HG03066 (cell line): ENCODE measurements around the gene FYCO1.
"Not testable (repeated sequence)": the region's sequence is repeated elsewhere in the genome, so short reads cannot be mapped to it uniquely, and the experiment has no call there.

Experiments used
- ATAC-seq: cut with Tn5 transposase; IDR thresholded peaks from one replicate; pipeline ENCODE4 v1.9.1; 2021; ENCODE audit warnings: low read depth; ENCODE audit not compliant: unreplicated experiment

Gene FYCO1

GRCh38 chr3:46012246-46012645 is 16.6 kb upstream of the FYCO1 start:
- no peak for ATAC-seq

GRCh38 chr3:46010519-46011113 is 15.0 kb upstream of the FYCO1 start:
- no peak for ATAC-seq

DNA sequence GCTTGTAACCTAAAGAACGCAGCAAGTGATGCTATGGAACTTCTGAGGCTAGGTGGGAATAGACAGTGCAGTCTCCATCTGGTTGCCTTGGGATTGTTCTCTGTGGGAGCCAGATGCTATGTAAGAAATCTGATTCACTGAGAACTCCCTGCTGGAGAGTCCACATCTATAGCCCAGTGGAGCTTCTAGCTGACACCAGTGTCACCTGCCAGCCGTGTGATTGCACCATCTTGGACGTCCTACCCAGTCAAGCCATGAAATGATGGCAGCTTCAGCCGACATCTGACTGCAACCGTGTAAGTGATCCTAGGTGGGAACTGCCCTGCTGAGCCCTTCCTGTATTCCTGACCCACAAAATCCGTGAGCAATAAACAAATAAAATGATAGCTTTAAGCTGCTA is 12.4 kb upstream of the FYCO1 start:
- ATAC-seq: no peak

- no peak for ATAC-seq
Measured at GRCh38 chr3:46007280-46007679, 11.7 kb upstream of the FYCO1 start.

GRCh38 chr3:46006238-46007032 is 10.8 kb upstream of the FYCO1 start:
- ATAC-seq: no peak

GRCh38 chr3:46003706-46004105 is 8.1 kb upstream of the FYCO1 start:
- not testable (repeated sequence) for ATAC-seq

DNA sequence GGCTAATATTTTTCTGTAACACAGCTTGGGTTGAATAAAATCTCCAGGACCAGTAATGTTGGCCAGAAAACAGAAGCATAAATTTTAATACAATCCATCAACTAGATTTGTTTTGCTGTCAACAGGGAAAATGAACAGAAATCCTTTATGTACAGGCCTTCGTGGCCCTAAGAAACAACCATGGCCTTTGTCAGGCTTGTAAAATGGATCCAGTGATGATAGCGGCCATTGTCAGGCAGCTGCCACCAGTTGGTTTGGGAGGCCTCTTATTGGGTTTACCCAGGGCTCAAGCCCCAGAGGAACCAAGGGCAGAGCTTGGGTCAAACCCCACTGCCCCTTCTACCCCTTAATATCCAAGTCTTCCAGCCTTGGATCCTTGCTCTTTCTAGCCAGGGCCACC is 5.6 kb upstream of the FYCO1 start:
- ATAC-seq: no peak

DNA sequence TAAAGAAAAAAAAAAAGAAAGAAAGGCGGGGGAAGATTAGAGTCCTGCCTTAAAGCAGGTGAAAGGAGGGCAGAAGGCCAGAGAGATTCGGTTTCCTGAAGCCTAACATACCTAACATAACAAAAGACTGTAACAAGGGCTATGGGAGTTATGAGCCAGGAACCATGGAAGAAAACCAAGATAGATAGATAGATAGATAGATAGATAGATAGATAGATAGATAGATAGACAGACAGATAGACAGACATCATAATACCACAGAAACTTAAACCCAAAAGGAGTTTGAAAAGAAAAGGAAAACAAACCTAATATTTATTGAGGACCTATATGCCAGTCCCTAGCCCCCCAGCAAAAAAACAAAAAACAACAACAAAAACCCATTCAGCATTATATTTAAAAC is 2.3 kb upstream of the FYCO1 start:
- no peak for ATAC-seq

DNA sequence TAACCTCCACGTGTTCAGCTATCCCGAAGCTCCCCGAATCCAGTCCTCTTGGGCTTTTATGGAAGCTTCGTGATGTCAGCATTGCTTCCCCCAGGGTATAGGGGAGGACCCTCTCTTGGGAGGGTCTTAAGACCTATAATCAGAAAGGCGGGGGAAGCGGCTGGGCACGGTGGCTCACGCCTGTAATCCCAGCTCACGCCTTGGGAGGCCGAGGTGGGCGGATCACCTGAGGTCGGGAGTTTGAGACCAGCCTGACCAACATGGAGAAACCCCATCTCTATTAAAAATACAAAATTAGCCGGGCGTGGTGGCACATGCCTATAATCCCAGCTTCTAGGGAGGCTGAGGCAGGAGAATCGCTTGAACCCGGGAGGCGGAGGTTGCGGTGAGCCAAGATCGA is 1.9 kb upstream of the FYCO1 start:
- not testable (repeated sequence) for ATAC-seq

DNA sequence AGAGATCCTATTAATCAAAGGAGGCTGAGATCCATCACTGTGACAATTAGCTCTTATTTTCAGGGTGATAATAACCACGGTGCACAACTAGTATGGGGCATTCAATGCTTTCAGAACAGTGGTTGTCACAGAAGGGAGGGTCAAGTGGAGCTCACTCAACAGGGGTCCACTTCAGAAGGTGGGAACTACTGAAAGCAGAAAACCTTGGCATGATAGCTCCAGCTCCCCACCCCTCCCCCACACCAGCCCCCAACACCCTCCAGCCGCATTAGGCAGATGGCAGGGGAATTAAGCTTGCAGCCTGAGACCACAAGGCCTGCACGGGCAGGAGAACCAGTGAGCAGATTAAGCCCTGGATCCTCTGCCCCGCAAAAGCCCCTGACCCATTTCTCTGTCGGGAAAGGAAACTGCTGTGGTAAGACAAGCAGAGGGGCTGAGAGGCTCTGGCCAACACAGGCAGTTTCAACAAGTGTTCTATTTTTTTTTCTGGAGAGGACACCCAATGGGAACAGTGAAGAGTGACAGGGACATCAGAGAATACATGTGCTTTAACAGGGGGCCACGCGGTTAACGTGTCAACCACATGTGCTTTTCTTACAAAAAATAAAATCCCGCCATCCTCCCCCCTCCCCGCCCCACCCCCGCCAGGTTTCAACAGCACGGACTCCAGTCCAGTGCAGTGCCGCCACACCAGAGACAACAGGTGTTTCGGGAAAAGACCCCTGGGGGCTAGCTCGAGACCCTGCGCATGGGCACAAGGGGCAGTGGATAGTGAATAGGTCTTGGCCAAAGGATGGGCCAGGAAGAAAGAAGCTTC is 997 bp downstream of the FYCO1 start:
- ATAC-seq: peak; percentile 11

- ATAC-seq: no peak
Measured at GRCh38 chr3:45993421-45994027, 2.1 kb downstream of the FYCO1 start.

DNA sequence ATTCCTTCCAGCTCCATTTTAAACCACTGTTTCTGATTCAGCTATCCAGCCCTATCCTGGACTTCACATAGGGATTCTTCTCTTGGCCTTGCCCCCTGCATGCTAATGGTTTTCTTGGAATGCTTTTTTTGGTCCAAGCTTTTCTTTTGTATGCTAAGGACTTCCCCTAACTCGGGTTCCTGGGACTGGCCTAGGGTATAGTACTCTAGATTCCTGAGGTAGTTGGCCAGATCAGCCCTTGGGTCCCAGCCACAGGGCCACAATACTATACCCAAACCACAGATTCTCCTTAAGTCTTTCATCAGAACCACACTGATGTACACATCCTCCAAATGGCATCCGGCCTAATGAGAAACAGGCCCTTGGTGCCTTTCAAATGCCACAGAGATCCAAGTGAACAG is 2.8 kb downstream of the FYCO1 start:
- ATAC-seq: no peak

- no peak for ATAC-seq
Measured at GRCh38 chr3:45992133-45992729, 3.4 kb downstream of the FYCO1 start.

DNA sequence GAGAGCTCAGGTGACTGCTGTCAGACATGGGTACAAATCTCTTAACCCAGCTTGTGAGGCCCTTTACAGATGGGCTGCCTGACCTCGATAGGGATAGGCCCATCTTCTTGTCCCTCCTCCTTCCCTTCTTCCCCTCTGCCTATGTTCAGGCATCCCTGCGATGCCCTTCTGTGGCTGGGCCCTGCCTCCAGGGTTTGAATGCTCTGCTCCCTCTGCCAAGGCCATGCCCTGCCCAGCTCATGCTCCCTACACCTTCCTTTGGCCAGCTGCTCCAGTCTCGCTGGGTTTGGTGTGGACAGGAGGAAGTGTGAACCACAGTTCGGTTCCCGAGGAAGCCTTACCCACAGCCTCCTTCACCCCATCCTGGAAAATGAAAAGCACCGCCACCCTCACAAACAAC is 4.3 kb downstream of the FYCO1 start:
- ATAC-seq: no peak

GRCh38 chr3:45990181-45990580 is 5.4 kb downstream of the FYCO1 start:
- ATAC-seq: no peak

GRCh38 chr3:45988804-45989203 is 6.8 kb downstream of the FYCO1 start:
- ATAC-seq: no peak

- ATAC-seq: no peak
Measured at GRCh38 chr3:45988362-45988761, 7.3 kb downstream of the FYCO1 start.

GRCh38 chr3:45987368-45988291 is 8.0 kb downstream of the FYCO1 start:
- no peak for ATAC-seq

DNA sequence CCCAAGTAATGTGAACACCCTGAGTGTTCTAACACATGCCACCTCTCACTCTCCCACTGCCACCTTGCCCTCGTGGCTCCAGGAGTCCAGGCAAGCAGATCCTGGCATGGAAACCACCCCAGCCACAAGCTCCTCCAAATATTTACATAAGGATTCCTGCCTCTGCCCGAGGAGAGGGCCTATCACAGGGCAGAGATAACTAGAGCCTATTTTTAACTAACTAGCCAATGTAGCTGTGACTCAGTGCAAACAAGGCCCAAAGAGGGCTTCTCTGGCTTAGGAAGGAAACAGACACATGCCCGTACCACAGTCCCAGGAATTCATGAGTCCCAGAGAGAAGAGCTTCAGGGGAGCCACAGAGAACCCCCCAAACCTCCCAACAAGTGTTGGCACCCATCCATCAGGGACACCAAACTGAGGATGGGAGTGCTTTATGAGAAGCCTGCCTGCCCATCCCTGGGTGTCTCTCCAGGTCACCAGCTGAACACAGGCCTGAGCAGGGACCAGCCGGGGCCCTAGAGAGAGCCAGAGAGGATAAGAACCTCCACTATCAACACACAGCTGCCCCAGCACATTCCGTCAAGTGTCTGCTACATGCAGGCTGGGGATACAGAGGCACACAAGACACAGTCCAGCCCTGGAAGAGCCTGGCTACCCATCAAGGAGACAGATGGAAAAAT is 9.2 kb downstream of the FYCO1 start:
- no peak for ATAC-seq
